IMR-90 (cell line): ENCODE data around the gene RPN2. TPM values are rescaled to one million over a fixed set of nuclear protein-coding genes. Genes with fewer than 3 reads are reported as not detected.
"Not testable (repeated sequence)": the region's sequence is repeated elsewhere in the genome, so short reads cannot be mapped to it uniquely, and the experiment has no call there.

Experiments
- ATAC-seq: fragments of 200-7000 bp; cut with Tn5 transposase; 2 replicates; pipeline ENCODE4 v1.9.1; 2020; ENCODE audit warnings: low read depth, mild to moderate bottlenecking, moderate library complexity
- BruUV-seq: library from RNA; stranded (reverse); fragments of 400-500 nt; replicated peaks from 2 replicates; lab custom pipeline; 2021; lab: Mats Ljungman, UMichigan
- CTCF ChIA-PET: fragments of 300-600 bp; formaldehyde crosslinking; extraction: SDS; loops from one replicate; lab custom pipeline; 2021; ENCODE audit warnings: antibody characterized with exemption; lab: Yijun Ruan, JAX
- POLR2A ChIA-PET: fragments of 300-600 bp; sonication (Branson Sonifier 250); formaldehyde crosslinking; loops from one replicate; lab custom pipeline; 2022; ENCODE audit warnings: antibody characterized with exemption; ENCODE audit not compliant: unreplicated experiment; lab: Charles Lee
- DNase-seq: peaks from one replicate; pipeline ENCODE4 v3.0.0; 2013
- H2AFZ ChIP-seq: replicated peaks from 2 replicates; pipeline ENCODE3; 2013; ENCODE audit warnings: low read length, mild to moderate bottlenecking; ENCODE audit not compliant: poor library complexity
- H2AK5ac ChIP-seq: 2 replicates; pipeline ENCODE4 v1.6.1; 2013; ENCODE audit warnings: low read depth, low read length, inconsistent platforms
- H2AK9ac ChIP-seq: replicated peaks from 2 replicates; pipeline ENCODE3; 2013; ENCODE audit warnings: mild to moderate bottlenecking, low read depth, low read length, moderate library complexity; ENCODE audit not compliant: poor library complexity
- H2BK120ac ChIP-seq: 2 replicates; pipeline ENCODE4 v1.6.1; 2013; ENCODE audit warnings: low read depth, low read length, inconsistent platforms
- H2BK15ac ChIP-seq: 3 replicates; pipeline ENCODE4 v1.6.1; 2013; ENCODE audit warnings: low read depth, low read length, inconsistent platforms
- H2BK20ac ChIP-seq: 2 replicates; pipeline ENCODE4 v1.6.1; 2013; ENCODE audit warnings: low read depth, mild to moderate bottlenecking, inconsistent platforms, low read length, moderate library complexity
- H2BK5ac ChIP-seq: 2 replicates; pipeline ENCODE4 v1.6.1; 2013; ENCODE audit warnings: mild to moderate bottlenecking, low read depth, low read length, inconsistent platforms; ENCODE audit not compliant: poor library complexity, severe bottlenecking
- H3K14ac ChIP-seq: replicated peaks from 2 replicates; pipeline ENCODE4 v1.6.1; 2013; ENCODE audit warnings: low read depth, low read length, inconsistent platforms
- H3K18ac ChIP-seq: 2 replicates; pipeline ENCODE4 v1.6.1; 2013; ENCODE audit warnings: low read depth, low read length, control low read depth
- H3K23ac ChIP-seq: 2 replicates; pipeline ENCODE4 v1.6.1; 2013; ENCODE audit warnings: low read depth, low read length, inconsistent platforms
- H3K27ac ChIP-seq: 2 replicates; pipeline ENCODE4 v1.5.1; 2013; ENCODE audit warnings: mild to moderate bottlenecking, control low read depth, low read length; ENCODE audit not compliant: insufficient read depth
- H3K27me3 ChIP-seq: 2 replicates; pipeline ENCODE4 v1.6.1; 2013; ENCODE audit warnings: low read length; ENCODE audit not compliant: control insufficient read depth, insufficient read depth
- H3K36me3 ChIP-seq: 2 replicates; pipeline ENCODE4 v1.6.1; 2013; ENCODE audit warnings: low read length, mixed read lengths; ENCODE audit not compliant: control insufficient read depth, insufficient read depth
- H3K4ac ChIP-seq: 2 replicates; pipeline ENCODE4 v1.6.1; 2013; ENCODE audit warnings: low read depth, low read length, inconsistent platforms
- H3K4me1 ChIP-seq: 2 replicates; pipeline ENCODE4 v1.6.1; 2013; ENCODE audit warnings: low read length, mixed read lengths; ENCODE audit not compliant: control insufficient read depth, insufficient read depth
- H3K4me2 ChIP-seq: 2 replicates; pipeline ENCODE4 v1.6.1; 2013; ENCODE audit warnings: low read depth, mild to moderate bottlenecking, control low read depth, low read length, moderate library complexity
- H3K4me3 ChIP-seq: 2 replicates; pipeline ENCODE4 v1.5.1; 2013; ENCODE audit warnings: low read depth, mild to moderate bottlenecking, control low read depth, low read length, moderate library complexity; ENCODE audit not compliant: insufficient read depth
- H3K56ac ChIP-seq: 2 replicates; pipeline ENCODE4 v1.6.1; 2013; ENCODE audit warnings: low read length, inconsistent platforms; ENCODE audit not compliant: insufficient read depth; ENCODE audit errors: extremely low read depth
- H3K79me1 ChIP-seq, 2 experiments: 2 replicates each; pipeline ENCODE4 v1.6.1; 2013; ENCODE audit warnings: low read length in 2 of 2, inconsistent platforms in 1 of 2, low read depth in 1 of 2
- H3K9ac ChIP-seq: 2 replicates; pipeline ENCODE4 v1.6.1; 2013; ENCODE audit warnings: low read depth, low read length, control low read depth
- H3K9me1 ChIP-seq: 2 replicates; pipeline ENCODE4 v1.6.1; 2013; ENCODE audit warnings: low read length, inconsistent platforms; ENCODE audit not compliant: insufficient read depth
- H3K9me3 ChIP-seq: 2 replicates; pipeline ENCODE4 v1.6.1; 2013; ENCODE audit warnings: low read length; ENCODE audit not compliant: control insufficient read depth, insufficient read depth
- H4K20me1 ChIP-seq: 2 replicates; pipeline ENCODE4 v1.6.1; 2013; ENCODE audit warnings: low read length, inconsistent platforms; ENCODE audit not compliant: insufficient read depth
- H4K5ac ChIP-seq: 2 replicates; pipeline ENCODE4 v1.6.1; 2013; ENCODE audit warnings: mild to moderate bottlenecking, low read depth, low read length, control low read depth
- H4K8ac ChIP-seq, 2 experiments: 2 replicates each; pipeline ENCODE4 v1.6.1; 2013; ENCODE audit warnings: low read depth in 2 of 2, low read length in 2 of 2, control low read depth in 1 of 2, inconsistent platforms in 1 of 2
- H4K91ac ChIP-seq: 2 replicates; pipeline ENCODE4 v1.6.1; 2013; ENCODE audit warnings: low read depth, low read length, inconsistent platforms; ENCODE audit not compliant: insufficient read depth
- WGBS, 2 experiments: methylation state at CpG; one replicate each; pipeline versions ENCODE4 v1.1.5 to v1.1.7; 2013; ENCODE audit warnings: missing lambda C conversion rate in 2 of 2; ENCODE audit not compliant: insufficient read length in 1 of 2; ENCODE audit errors: extremely low coverage in 2 of 2; 5-methylcytosine and 5-hydroxymethylcytosine counted together
- dilution Hi-C: fragments of 300-500 bp; cut with HindIII; formaldehyde crosslinking; loops from one replicate; pipeline ENCODE4 v1.14.3; 2018; ENCODE audit warnings: low sequenced_read_pairs; ENCODE audit not compliant: unreplicated experiment
- in situ Hi-C: fragments of 300-500 bp; cut with MboI; formaldehyde crosslinking; loops from 3 replicates; pipeline ENCODE4 v1.14.3; 2019; ENCODE audit warnings: low sequenced_read_pairs, inconsistent platforms, mixed read lengths
- intact Hi-C: fragments of 100-400 bp; cut with micrococcal nuclease; formaldehyde crosslinking; loops from 2 replicates; pipeline ENCODE4 v1.10.0; 2022
- polyA plus RNA-seq, 3 experiments: library from polyadenylated mRNA; depleted of rRNA; stranded (reverse); fragments of >200 nt; gene quantifications; 2 replicates each; pipeline ENCODE4 v1.2.3, GENCODE V29; 2012; ENCODE audit warnings: low replicate concordance in 1 of 3
- total RNA-seq: library from RNA; depleted of rRNA; stranded (reverse); fragments of >200 nt; gene quantifications from 2 replicates; pipeline ENCODE4 v1.2.3, GENCODE V29; 2012

RPN2 gene
- total and polyA plus RNA-seq, 2 of the 4 experiments (the other 2 are of a cell fraction): 305 to 481 TPM

GRCh38 chr20:37150864-37151263, 28.3 kb upstream of the RPN2 start:
- H3K4ac ChIP-seq, H3K36me3 ChIP-seq, H4K8ac ChIP-seq, H3K9ac ChIP-seq, intact Hi-C loops, H4K91ac ChIP-seq, H4K20me1 ChIP-seq, H3K4me1 ChIP-seq, H3K27me3 ChIP-seq, in situ Hi-C loops, H3K18ac ChIP-seq, H2BK5ac ChIP-seq, H2BK120ac ChIP-seq, H3K23ac ChIP-seq, H3K56ac ChIP-seq, H4K5ac ChIP-seq, H3K14ac ChIP-seq, H3K4me2 ChIP-seq, H3K4me3 ChIP-seq, H3K9me1 ChIP-seq, dilution Hi-C loops, H2BK20ac ChIP-seq, BruUV-seq, H3K79me1 ChIP-seq, POLR2A ChIA-PET, H2BK15ac ChIP-seq, H2AFZ ChIP-seq, H2AK5ac ChIP-seq, H3K27ac ChIP-seq, H3K9me3 ChIP-seq, DNase-seq, CTCF ChIA-PET, H2AK9ac ChIP-seq, ATAC-seq: not testable (repeated sequence)
- 78% methylated on average over 8 of the region's 33 CpGs; no CpG with 5 or more reads in 1 of the 2 experiments for WGBS, 2 experiments
